ENCODE results near the gene CTNNA1.
"Not testable (repeated sequence)": the region's sequence is repeated elsewhere in the genome, so short reads cannot be mapped to it uniquely, and the experiment has no call there.

Gene CTNNA1

DNA sequence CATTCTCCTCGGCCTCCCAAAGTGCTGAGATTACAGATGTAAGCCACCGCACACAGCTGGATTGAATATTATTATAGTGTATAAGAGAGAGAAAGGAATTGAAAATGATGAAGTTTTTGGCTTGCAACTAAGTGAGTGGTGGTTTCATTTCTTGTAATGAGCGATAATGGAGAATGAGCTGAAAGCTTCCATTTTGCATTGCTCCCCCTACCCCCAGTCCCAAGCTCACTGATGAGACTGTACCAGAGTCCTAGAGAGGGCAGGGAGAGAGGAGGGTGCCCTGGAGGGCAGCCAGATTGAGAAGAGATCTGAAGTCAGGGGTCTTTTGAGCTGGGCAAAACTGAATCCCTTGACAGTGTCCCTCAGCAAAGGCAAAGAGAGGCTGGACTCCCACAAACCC, 38.5 kb upstream of the CTNNA1 start:
- no peak overlapping the region for H2AFZ ChIP-seq (ENCODE audit: low read depth, low read length, severe bottlenecking)
- TF ChIP-seq, protein P1, sequence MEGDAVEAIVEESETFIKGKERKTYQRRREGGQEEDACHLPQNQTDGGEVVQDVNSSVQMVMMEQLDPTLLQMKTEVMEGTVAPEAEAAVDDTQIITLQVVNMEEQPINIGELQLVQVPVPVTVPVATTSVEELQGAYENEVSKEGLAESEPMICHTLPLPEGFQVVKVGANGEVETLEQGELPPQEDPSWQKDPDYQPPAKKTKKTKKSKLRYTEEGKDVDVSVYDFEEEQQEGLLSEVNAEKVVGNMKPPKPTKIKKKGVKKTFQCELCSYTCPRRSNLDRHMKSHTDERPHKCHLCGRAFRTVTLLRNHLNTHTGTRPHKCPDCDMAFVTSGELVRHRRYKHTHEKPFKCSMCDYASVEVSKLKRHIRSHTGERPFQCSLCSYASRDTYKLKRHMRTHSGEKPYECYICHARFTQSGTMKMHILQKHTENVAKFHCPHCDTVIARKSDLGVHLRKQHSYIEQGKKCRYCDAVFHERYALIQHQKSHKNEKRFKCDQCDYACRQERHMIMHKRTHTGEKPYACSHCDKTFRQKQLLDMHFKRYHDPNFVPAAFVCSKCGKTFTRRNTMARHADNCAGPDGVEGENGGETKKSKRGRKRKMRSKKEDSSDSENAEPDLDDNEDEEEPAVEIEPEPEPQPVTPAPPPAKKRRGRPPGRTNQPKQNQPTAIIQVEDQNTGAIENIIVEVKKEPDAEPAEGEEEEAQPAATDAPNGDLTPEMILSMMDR (IDR thresholded peaks at IDR 0.05; ENCODE audit: insufficient read depth, low read length, poor library complexity, severe bottlenecking) = no peak
- no peak overlapping the region for H3K9ac ChIP-seq (ENCODE audit: low read length)
- no peak overlapping the region for H3K4me3 ChIP-seq (ENCODE audit: insufficient read depth, low read length, poor library complexity, severe bottlenecking)
- H3K79me2 ChIP-seq (ENCODE audit: insufficient read depth, low read length) = no peaks in the 10 kb centered on the region
- H3K9me3 ChIP-seq (ENCODE audit: insufficient read depth, low read length) = no peaks in the 10 kb centered on the region
- no peak overlapping the region for H3K27ac ChIP-seq (ENCODE audit: low read depth, low read length)
- no peaks in the 10 kb centered on the region for H3F3A ChIP-seq (ENCODE audit: insufficient read depth)
- no peaks in the 10 kb centered on the region for H3K9me2 ChIP-seq (replicated peaks; ENCODE audit: insufficient read depth, low read length)
- H3K27me3 ChIP-seq (ENCODE audit: low read length) = no peaks in the 10 kb centered on the region
- H4K20me1 ChIP-seq (ENCODE audit: low read depth, low read length) = no peaks in the 10 kb centered on the region
- H3K36me3 ChIP-seq (ENCODE audit: low read length) = no peaks in the 10 kb centered on the region
- no peak overlapping the region for H3K4me2 ChIP-seq (ENCODE audit: low read depth, low read length, poor library complexity, severe bottlenecking)

DNA sequence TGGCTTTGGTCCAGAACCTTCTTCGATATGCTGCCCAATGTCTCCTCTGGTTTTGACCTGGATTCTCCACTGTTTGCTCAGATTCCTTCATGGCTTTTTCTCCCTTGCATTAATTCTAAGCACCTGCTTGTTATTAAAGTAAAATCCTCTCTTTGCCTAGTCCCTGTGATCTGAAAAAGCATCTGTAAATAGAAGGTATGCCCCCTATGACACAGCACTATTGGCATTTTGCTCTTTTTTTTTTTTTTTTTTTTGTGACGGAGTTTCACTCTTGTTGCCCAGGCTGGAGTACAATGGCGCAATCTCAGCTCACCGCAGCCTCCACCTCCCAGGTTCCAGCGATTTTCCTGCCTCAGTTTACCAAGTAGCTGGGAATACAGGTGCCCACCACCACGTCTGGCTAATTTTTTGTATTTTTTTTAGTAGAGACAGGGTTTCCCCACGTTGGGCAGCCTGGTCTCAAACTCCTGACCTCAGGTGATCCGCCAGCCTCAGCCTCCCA, 37.2 kb upstream of the CTNNA1 start:
- not testable (repeated sequence) for H3K36me3 ChIP-seq (ENCODE audit: low read length); H3K9me3 ChIP-seq (ENCODE audit: insufficient read depth, low read length); H4K20me1 ChIP-seq (ENCODE audit: low read depth, low read length); H3K27me3 ChIP-seq (ENCODE audit: low read length); H3K4me3 ChIP-seq (ENCODE audit: insufficient read depth, low read length, poor library complexity, severe bottlenecking); H3K9ac ChIP-seq (ENCODE audit: low read length); H2AFZ ChIP-seq (ENCODE audit: low read depth, low read length, severe bottlenecking); H3K79me2 ChIP-seq (ENCODE audit: insufficient read depth, low read length); H3K4me2 ChIP-seq (ENCODE audit: low read depth, low read length, poor library complexity, severe bottlenecking); H3K9me2 ChIP-seq (replicated peaks; ENCODE audit: insufficient read depth, low read length); H3K27ac ChIP-seq (ENCODE audit: low read depth, low read length); H3F3A ChIP-seq (ENCODE audit: insufficient read depth)

DNA sequence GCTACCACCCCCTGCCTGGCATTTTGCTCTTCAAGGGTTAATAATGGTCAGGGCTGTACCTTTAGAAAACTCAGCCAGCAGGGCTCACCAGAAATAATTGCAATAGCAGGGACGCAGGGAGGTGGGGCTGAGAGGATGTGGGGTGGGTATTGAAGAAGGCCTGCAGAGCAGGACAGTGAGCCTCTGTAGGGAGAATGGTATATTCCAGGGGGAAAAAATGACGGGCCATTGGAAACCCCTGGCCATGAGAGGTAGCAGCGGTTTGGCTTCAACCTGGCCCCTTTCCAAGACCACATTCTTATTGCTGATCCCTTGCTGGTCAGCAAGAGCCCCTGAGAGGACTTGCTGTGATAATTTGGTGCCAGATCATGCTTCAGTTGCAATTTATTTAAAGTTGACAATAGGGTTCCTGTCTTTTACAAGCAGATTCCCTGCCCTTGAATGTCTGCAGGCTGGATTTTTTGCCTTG, 36.7 kb upstream of the CTNNA1 start:
- Histone ChIP-seq H3K4me2 (ENCODE audit: low read depth, low read length, poor library complexity, severe bottlenecking) (no peak overlapping the region), H3K9ac (ENCODE audit: low read length) (no peak overlapping the region), H3K36me3 (ENCODE audit: low read length) (no peaks in the 10 kb centered on the region), H2AFZ (ENCODE audit: low read depth, low read length, severe bottlenecking) (no peak overlapping the region), H3K27ac (ENCODE audit: low read depth, low read length) (no peak overlapping the region), H3K27me3 (ENCODE audit: low read length) (no peaks in the 10 kb centered on the region), H3K4me3 (ENCODE audit: insufficient read depth, low read length, poor library complexity, severe bottlenecking) (no peak overlapping the region), H3K9me3 (ENCODE audit: insufficient read depth, low read length) (no peaks in the 10 kb centered on the region), H3K79me2 (ENCODE audit: insufficient read depth, low read length) (no peaks in the 10 kb centered on the region), H4K20me1 (ENCODE audit: low read depth, low read length) (no peaks in the 10 kb centered on the region), H3F3A (ENCODE audit: insufficient read depth) (no peaks in the 10 kb centered on the region), H3K9me2 (replicated peaks; ENCODE audit: insufficient read depth, low read length) (no peaks in the 10 kb centered on the region)
- TF ChIP-seq, protein P1 (IDR thresholded peaks at IDR 0.05; ENCODE audit: insufficient read depth, low read length, poor library complexity, severe bottlenecking) = no peak
- no peak for TF ChIP-seq EZH2phosphoT487 (conservative IDR thresholded peaks at IDR 0.05; ENCODE audit: low read length)

DNA sequence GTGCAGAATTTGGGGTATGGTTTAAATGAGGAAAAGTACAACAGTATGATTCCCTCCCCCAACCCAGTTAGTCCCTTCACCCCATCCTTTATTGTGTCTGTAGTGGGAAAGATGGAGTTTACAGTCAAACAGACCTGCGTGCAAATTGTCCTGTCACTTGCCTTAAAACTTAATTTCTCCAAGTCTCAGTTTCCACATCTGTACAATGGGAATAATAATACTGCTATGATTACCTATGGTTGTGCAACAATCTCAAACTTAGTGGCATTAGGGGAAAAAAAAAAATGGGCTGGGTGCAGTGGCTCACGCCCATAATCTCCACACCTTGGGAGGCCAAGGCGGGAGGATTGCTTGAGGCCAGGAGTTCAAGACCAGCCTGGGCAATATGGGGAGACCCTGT, 35.8 kb upstream of the CTNNA1 start:
- TF ChIP-seq, protein P1 (IDR thresholded peaks at IDR 0.05; ENCODE audit: insufficient read depth, low read length, poor library complexity, severe bottlenecking) = no peak
- no peak for TF ChIP-seq EZH2phosphoT487 (conservative IDR thresholded peaks at IDR 0.05; ENCODE audit: low read length)
- Histone ChIP-seq H3K9me3 (ENCODE audit: insufficient read depth, low read length) (no peaks in the 10 kb centered on the region), H3K36me3 (ENCODE audit: low read length) (no peaks in the 10 kb centered on the region), H3K27ac (ENCODE audit: low read depth, low read length) (no peak overlapping the region), H3K9me2 (replicated peaks; ENCODE audit: insufficient read depth, low read length) (no peaks in the 10 kb centered on the region), H4K20me1 (ENCODE audit: low read depth, low read length) (no peaks in the 10 kb centered on the region), H3K27me3 (ENCODE audit: low read length) (no peaks in the 10 kb centered on the region), H3K4me2 (ENCODE audit: low read depth, low read length, poor library complexity, severe bottlenecking) (no peak overlapping the region), H3K4me3 (ENCODE audit: insufficient read depth, low read length, poor library complexity, severe bottlenecking) (no peak overlapping the region), H3K79me2 (ENCODE audit: insufficient read depth, low read length) (no peaks in the 10 kb centered on the region), H3K9ac (ENCODE audit: low read length) (no peak overlapping the region), H2AFZ (ENCODE audit: low read depth, low read length, severe bottlenecking) (no peak overlapping the region), H3F3A (ENCODE audit: insufficient read depth) (no peaks in the 10 kb centered on the region)

All from SU-DHL-6 (cell line).